Activated T-helper 1 cell treated with anti-CD3 and anti-CD28 coated beads, Interleukin-12 subunit alpha, Interleukin-12 subunit beta, Interleukin-2, Interleukin-4 antibody, amounts not matched to agents 30 ng/mL and 10 ng/mL and 1 ng/mL, durations not matched to agents 14 hours and 24 hours and 36 hours (primary cell): ENCODE measurements around the gene PPP2R5E. TPM values are rescaled to one million over a fixed set of nuclear protein-coding genes. Genes with fewer than 3 reads are reported as not detected.
A peak's percentile ranks its signal among the peaks of the same experiment; 100 is the strongest.

ENCODE experiments used
- DNase-seq: peaks from one replicate; pipeline ENCODE4 v3.0.0; 2021; ENCODE audit warnings: low spot score
- H3K27ac Mint-ChIP-seq: one replicate; pipeline ENCODE4 v1.8.0; 2021; ENCODE audit warnings: mild to moderate bottlenecking, mixed read lengths
- H3K27me3 Mint-ChIP-seq: one replicate; pipeline ENCODE4 v1.8.0; 2022; ENCODE audit warnings: mild to moderate bottlenecking, moderate library complexity, mixed read lengths; ENCODE audit not compliant: insufficient read depth
- H3K36me3 Mint-ChIP-seq: one replicate; pipeline ENCODE4 v1.8.0; 2021; ENCODE audit warnings: low read depth, mixed read lengths
- H3K4me1 Mint-ChIP-seq: one replicate; pipeline ENCODE4 v1.8.0; 2021; ENCODE audit warnings: low read depth, mixed read lengths
- H3K4me3 Mint-ChIP-seq: one replicate; pipeline ENCODE4 v1.8.0; 2021; ENCODE audit warnings: mild to moderate bottlenecking, moderate library complexity, mixed read lengths
- H3K9me3 Mint-ChIP-seq: one replicate; pipeline ENCODE4 v1.8.0; 2021; ENCODE audit warnings: mixed read lengths
- intact Hi-C: fragments of 100-400 bp; cut with micrococcal nuclease; formaldehyde crosslinking; loops from one replicate; pipeline ENCODE4 v1.15.1; 2024
- total RNA-seq: library from RNA; stranded (reverse); gene quantifications from 2 replicates; pipeline ENCODE4 v1.2.3, GENCODE V29; 2022

The PPP2R5E gene
- total RNA-seq, 1 donor from 2014 or later = 47.6 TPM

DNA sequence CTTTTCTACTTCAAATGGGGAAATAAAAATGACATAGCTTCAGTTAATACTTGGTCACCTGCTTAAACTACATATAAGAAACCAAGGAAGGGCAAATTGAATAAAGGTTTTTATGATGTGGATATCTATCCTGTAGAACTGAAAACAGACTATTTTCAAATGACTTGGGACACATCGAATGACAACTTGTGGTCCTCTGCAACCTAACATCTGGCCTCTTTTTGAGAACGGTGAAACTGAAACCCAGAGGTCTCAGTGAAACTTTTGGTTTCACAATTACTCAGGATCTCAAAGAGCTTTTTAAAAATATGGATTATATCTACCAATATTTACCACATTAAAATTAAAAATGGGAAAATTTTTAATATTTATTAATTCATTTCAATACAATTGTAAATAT lies 65.2 kb downstream of the PPP2R5E start:
- H3K27ac Mint-ChIP-seq = peak overlapping the region; percentile 57
- DNase-seq = peak; percentile 45
- H3K9me3 Mint-ChIP-seq = no peaks in the 10 kb centered on the region
- peak overlapping the region; percentile 27 for H3K4me3 Mint-ChIP-seq
- H3K4me1 Mint-ChIP-seq = peaks cover 47% of the 10 kb centered on the region
- intact Hi-C loops = loop anchor here (1.0 to 10.0 kb wide), 8 partner anchors 10 to 1027 kb away; partner anchors contain the start of genes SGPP1, WDR89, ZBTB1 and ZBTB25
- peaks cover 3% of the 10 kb centered on the region for H3K36me3 Mint-ChIP-seq
- no peaks in the 10 kb centered on the region for H3K27me3 Mint-ChIP-seq

DNA sequence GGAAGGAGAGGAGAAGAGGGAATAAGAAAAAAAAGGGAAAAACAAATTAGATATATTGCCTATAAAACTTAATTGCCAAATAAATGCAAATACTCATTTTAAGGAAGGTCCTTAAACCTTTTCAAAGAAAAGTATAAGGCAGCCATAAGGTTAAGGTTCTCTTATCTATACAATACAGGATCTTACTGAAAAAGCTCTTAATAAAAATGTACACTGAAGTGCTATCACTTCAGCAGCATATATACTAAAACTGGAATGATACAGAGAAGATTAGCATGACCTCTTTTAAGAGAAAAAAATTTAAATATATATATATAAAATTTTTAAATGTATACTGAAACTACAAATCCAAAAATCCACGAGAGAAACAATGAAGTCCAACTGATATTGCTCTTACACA lies 65.6 kb downstream of the PPP2R5E start:
- H3K36me3 Mint-ChIP-seq = peaks cover 3% of the 10 kb centered on the region
- peak overlapping the region; percentile 83 for H3K27ac Mint-ChIP-seq
- peaks cover 47% of the 10 kb centered on the region for H3K4me1 Mint-ChIP-seq
- H3K9me3 Mint-ChIP-seq = no peaks in the 10 kb centered on the region
- peak overlapping the region; percentile 47 for H3K4me3 Mint-ChIP-seq
- no peak for DNase-seq
- intact Hi-C loops = loop anchor here (5.0 to 10.0 kb wide), 2 partner anchors 250 to 1027 kb away; partner anchors contain the start of genes SGPP1, ZBTB1 and ZBTB25
- H3K27me3 Mint-ChIP-seq = no peaks in the 10 kb centered on the region

DNA sequence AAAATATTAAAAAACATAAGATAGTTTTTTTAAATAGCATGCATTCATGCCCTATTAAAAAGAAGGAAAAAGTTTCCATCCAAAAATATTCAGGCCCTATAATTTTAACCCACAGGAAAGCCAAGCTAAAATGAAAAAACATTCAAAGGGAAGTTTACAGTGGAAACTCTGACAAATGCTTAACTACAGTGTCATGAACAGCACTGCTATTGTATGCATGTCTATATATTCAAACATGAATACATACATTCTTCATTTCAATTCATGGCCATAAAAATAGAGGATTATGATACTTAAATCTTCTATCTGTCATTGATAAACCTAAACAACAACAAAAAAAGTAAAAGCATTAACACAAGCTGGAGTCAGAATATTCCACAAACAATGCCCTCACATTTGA lies 67.4 kb downstream of the PPP2R5E start:
- peaks cover 3% of the 10 kb centered on the region for H3K36me3 Mint-ChIP-seq
- no peaks in the 10 kb centered on the region for H3K27me3 Mint-ChIP-seq
- no peak for DNase-seq
- H3K4me3 Mint-ChIP-seq = peak overlapping the region; percentile 37
- intact Hi-C loops = loop anchor here (5.0 to 10.0 kb wide), 2 partner anchors 252 to 1029 kb away; partner anchors contain the start of genes SGPP1, ZBTB1 and ZBTB25
- H3K27ac Mint-ChIP-seq = peak overlapping the region; percentile 82
- H3K9me3 Mint-ChIP-seq = no peaks in the 10 kb centered on the region
- H3K4me1 Mint-ChIP-seq = peaks cover 56% of the 10 kb centered on the region

DNA sequence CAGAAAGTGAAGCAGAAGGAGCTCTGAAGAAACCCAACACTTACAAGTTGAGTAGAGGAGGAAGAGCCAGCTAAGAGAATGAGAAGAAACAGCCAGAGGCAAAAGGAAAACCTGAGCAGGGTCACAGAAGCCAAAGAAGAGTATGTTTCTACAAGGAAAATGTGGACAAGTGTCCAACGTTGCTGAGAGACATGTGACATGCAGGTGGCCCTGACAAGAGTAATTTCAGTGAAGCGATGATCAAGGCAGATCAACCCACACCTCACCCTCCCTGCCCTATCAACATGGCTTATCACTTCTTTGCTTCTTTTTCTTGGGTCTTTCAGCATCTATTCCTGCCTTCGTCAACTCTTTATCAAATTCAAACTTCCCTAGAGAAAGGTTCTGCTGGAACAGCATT lies 68.3 kb downstream of the PPP2R5E start:
- peaks cover 55% of the 10 kb centered on the region for H3K4me1 Mint-ChIP-seq
- no peak for DNase-seq
- H3K27me3 Mint-ChIP-seq = no peaks in the 10 kb centered on the region
- H3K9me3 Mint-ChIP-seq = no peaks in the 10 kb centered on the region
- H3K36me3 Mint-ChIP-seq = peaks cover 2% of the 10 kb centered on the region
- intact Hi-C loops = loop anchor here (5.0 to 10.0 kb wide), 2 partner anchors 252 to 1030 kb away; partner anchors contain the start of genes SGPP1, ZBTB1 and ZBTB25
- no peak overlapping the region for H3K27ac Mint-ChIP-seq
- no peak overlapping the region for H3K4me3 Mint-ChIP-seq

DNA sequence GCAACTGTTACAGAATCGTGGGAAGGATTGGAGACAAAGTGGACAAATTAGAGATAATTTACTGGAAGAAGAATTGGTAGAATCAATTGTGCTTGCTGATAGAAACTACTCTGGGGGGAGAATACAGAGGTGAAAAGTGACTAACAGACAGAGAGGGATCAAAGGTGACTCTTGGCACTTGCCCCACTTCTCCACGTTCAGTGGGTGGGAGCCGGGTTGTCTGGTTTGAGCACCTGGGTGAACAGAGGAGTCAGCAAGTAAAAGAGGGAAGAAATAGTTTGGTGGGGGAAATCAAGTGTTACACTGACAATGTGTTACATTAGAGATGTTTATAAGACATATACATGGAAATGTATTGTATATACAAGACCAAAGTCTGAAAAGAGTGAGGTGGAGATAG lies 69.1 kb downstream of the PPP2R5E start:
- intact Hi-C loops = loop anchor here (10.0 kb wide), 1 partner anchor 1031 kb away; the partner anchor contains the start of genes ZBTB1 and ZBTB25
- no peak overlapping the region for H3K4me3 Mint-ChIP-seq
- peaks cover 50% of the 10 kb centered on the region for H3K4me1 Mint-ChIP-seq
- no peaks in the 10 kb centered on the region for H3K27me3 Mint-ChIP-seq
- peaks cover 2% of the 10 kb centered on the region for H3K36me3 Mint-ChIP-seq
- no peak for DNase-seq
- no peaks in the 10 kb centered on the region for H3K9me3 Mint-ChIP-seq
- H3K27ac Mint-ChIP-seq = no peak overlapping the region

DNA sequence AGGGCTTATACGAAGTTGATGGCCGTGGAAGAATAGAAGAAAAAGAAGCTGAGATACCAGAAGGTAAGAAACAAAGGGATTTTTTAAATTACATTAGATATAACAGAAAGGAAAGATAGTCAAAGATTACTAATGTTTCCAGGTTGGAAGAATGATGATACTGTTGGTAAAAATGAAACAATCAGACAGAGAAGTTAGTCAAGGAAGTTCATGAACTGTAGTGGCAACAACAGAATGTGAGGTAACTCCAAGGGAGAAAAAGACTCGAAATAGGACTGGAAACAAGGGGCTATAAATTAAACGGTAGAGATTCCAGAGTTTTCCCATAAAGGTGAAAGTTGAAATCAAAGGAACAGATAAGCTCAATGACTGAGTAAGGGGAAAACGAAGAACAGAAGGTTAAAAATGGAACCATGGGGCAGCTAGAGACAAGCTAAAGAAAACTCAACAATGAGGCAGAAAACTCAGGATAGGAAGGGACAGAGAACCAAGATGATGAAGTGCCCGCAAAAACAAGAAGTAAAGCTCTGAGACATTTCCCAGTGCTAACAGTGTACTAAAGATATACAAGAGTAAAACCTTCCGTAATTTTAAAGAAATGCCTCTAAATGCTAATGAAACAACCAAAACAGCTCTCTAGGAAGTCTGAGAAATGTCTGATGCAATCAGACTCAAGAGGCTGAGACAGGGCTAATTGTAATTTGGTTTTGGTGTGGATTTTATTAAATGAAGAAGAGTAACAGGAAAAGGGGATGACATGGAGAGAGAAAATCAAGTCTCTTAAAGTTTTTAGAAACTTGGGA lies 70.0 kb downstream of the PPP2R5E start:
- no peak overlapping the region for H3K4me3 Mint-ChIP-seq
- peaks cover 50% of the 10 kb centered on the region for H3K4me1 Mint-ChIP-seq
- H3K36me3 Mint-ChIP-seq = peaks cover 3% of the 10 kb centered on the region
- DNase-seq = no peak
- H3K27ac Mint-ChIP-seq = no peak overlapping the region
- intact Hi-C loops = loop anchor here (10.0 kb wide), 1 partner anchor 1032 kb away; the partner anchor contains the start of genes ZBTB1 and ZBTB25
- H3K9me3 Mint-ChIP-seq = no peaks in the 10 kb centered on the region
- no peaks in the 10 kb centered on the region for H3K27me3 Mint-ChIP-seq

DNA sequence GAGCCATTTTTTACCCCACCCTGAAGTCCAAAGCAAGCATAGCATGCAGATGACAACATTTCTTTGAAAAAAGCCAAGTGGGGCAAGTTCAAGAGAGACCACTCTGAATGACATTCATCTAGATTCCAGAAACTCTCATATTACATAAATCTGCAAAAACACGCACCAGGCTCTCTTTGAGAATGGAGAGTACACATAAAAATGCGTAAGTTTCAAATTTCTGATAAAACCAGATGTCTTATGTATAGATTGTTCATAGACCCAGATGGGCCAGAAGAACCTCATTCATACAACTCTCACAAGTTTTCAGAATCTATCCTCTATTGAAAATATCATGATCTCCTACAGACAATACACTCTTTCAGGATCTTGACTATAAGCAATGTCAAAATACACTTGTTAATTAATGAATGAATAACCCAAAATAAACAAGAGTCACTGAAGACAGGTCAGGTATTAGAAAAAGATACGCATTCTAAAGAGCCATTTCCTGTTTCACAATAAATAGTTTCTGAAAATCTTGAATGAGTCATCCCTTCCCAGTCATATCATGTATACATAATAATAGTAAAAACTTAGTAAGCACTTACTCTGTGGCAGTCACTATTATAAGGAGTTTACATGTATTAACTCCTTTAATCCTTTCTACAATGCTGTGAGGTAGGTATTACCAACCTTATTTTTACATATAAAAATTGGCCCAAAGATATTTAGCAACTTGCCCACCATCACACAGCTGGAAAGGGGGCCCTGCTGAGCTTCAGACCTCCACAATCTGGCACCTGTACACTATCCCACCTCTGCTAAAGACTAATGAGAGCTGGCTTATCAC lies 72.0 kb downstream of the PPP2R5E start:
- H3K4me3 Mint-ChIP-seq = peak overlapping the region; percentile 46
- H3K36me3 Mint-ChIP-seq = peaks cover 4% of the 10 kb centered on the region
- peaks cover 46% of the 10 kb centered on the region for H3K4me1 Mint-ChIP-seq
- no peaks in the 10 kb centered on the region for H3K9me3 Mint-ChIP-seq
- intact Hi-C loops = loop anchor here (2.0 to 10.0 kb wide), 3 partner anchors 14 to 1034 kb away; partner anchors contain the start of genes PPP2R5E, ZBTB1 and ZBTB25
- no peak for DNase-seq
- H3K27ac Mint-ChIP-seq = peak overlapping the region; percentile 40
- no peaks in the 10 kb centered on the region for H3K27me3 Mint-ChIP-seq

DNA sequence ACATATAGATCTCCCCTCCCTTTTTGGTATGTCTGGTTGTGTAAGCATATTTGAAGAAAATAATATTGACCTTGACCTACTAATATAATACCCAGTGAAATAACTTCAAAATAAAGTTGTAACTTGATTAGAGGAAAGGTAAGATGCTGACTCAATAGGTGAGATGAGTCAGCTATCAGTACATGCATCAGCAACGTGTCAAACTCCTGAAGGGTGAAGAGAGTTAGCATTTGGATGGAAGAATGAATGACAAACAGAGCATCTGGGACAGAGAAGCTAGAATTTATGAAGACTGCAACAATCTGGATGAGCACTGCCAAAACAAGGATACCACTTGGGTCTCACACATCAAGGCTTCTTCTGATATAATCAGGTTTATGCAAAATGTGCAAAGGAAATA lies 74.9 kb downstream of the PPP2R5E start:
- Mint-ChIP-seq H3K4me1 (peaks cover 40% of the 10 kb centered on the region), H3K27me3 (no peaks in the 10 kb centered on the region), H3K36me3 (peaks cover 8% of the 10 kb centered on the region), H3K4me3 (no peak overlapping the region), H3K27ac (peak overlapping the region; percentile 0), H3K9me3 (no peaks in the 10 kb centered on the region)
- intact Hi-C loops = loop anchor here (1.0 to 2.0 kb wide), 2 partner anchors 10 to 29 kb away; no protein-coding TSS in a partner anchor
- DNase-seq = peak; percentile 7

DNA sequence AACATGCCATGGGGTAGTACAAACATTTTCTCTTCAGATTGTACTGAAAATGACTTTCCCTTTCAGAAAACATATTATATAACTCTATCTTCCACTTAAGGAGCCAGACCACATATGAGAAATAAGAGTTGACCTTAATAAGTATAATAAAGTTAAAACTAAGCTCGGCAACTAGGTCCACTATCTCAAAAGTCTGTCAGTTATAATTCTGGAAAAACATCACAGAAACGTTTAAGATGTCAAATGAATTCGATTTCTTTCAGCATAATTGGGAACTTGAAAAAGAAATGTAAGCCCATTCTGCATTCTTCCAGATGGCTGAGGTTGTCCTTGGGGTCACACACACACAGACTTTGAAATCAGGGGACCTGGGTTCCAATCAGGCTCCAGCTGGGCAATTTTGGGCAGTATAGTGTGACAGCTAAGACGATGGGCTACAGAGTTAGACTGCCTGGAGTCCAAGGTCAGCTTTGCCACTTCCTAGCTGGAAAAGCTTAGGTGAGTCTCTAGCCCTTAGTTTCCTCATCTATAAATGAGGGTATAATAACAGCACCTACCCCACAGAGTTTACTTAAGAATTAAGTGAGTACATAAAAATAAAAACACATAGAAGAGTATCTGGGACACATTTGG lies 75.6 kb downstream of the PPP2R5E start:
- Mint-ChIP-seq H3K36me3 (peaks cover 8% of the 10 kb centered on the region), H3K27me3 (no peaks in the 10 kb centered on the region), H3K9me3 (no peaks in the 10 kb centered on the region), H3K27ac (no peak overlapping the region), H3K4me3 (no peak overlapping the region), H3K4me1 (peaks cover 40% of the 10 kb centered on the region)
- no peak for DNase-seq
- intact Hi-C loops = loop anchor here (1.0 to 2.0 kb wide), 2 partner anchors 11 to 29 kb away; no protein-coding TSS in a partner anchor

DNA sequence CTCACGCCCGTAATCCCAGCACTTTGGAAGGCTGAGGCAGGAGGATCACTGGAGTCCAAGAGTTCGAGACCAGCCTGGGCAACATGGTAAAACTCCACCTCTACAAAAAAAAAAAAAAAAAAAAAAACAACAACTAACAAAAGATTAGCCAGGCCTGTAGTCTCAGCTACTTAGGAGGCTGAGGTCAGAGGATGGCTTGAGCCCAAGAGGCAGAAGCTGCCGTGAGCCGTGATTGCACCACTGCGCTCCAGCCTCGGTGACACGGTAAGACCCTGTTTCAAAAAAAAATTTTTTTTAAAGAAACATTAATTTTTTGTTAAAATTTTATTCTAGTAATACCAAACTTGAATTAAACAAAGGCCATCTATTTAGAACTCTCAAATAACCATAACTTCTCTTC lies 77.8 kb downstream of the PPP2R5E start:
- Mint-ChIP-seq H3K4me3 (no peak overlapping the region), H3K4me1 (peaks cover 26% of the 10 kb centered on the region), H3K27ac (no peak overlapping the region), H3K36me3 (peaks cover 7% of the 10 kb centered on the region), H3K27me3 (no peaks in the 10 kb centered on the region), H3K9me3 (no peaks in the 10 kb centered on the region)
- intact Hi-C loops = no loop called here
- no peak for DNase-seq

DNA sequence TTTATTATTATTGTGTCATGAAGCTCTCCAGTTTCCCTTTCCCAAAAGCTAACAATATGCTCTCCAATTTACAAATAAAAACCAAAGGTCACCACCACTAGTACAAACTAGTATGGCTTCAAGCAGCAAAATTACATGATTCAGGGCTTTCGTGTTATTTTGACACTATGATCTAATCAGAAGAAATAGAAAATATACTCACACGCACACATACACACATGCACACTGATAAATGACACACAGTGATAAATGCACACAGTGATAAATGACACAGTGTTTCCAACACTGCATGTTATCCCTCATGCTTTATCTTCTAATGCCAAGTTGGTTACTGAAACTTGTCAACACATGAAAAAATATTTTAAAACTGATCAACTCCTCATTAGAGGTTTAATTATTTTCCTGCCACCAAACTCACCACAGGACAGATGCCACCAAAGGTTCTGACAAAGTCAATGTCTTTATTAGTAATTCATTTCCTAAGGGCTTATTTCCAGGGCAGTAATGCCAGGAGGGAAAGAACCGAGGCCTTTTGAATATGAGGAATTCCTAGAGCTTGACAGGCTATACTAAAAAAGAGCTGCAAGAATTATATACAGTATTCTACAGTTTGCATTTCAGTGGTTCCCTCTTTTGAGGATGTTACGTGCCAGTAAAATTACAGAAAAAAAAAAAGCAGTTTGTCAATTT lies 82.4 kb downstream of the PPP2R5E start:
- H3K27me3 Mint-ChIP-seq = no peaks in the 10 kb centered on the region

DNA sequence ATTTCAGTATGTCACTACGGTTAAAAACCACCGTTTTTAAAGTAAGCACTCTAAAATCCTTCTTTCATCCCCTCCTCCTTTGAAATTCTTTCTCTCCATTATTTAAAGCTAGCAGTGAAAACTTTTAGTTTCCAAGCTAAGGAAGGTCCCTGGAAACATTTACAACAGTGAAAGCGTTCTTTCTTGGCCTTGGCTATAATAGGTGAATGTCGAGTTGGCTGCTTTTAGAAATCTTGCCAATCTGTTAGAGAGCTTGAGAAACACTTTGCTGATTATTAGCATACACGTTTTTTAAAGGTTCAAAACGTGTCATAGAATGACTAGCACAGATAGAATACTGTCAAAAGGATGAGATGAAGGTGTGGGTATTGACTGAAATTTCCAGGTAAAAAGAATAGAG lies 83.4 kb downstream of the PPP2R5E start:
- H3K27me3 Mint-ChIP-seq = no peaks in the 10 kb centered on the region
- DNase-seq = no peak
- peaks cover 6% of the 10 kb centered on the region for H3K36me3 Mint-ChIP-seq
- no peak overlapping the region for H3K27ac Mint-ChIP-seq
- H3K4me3 Mint-ChIP-seq = no peak overlapping the region
- no peaks in the 10 kb centered on the region for H3K9me3 Mint-ChIP-seq
- intact Hi-C loops = no loop called here
- no peaks in the 10 kb centered on the region for H3K4me1 Mint-ChIP-seq

More for the DNA sequence above, 82.4 kb downstream of the PPP2R5E start:
- no peak overlapping the region for H3K27ac Mint-ChIP-seq
- intact Hi-C loops = no loop called here
- no peaks in the 10 kb centered on the region for H3K9me3 Mint-ChIP-seq
- peaks cover 6% of the 10 kb centered on the region for H3K36me3 Mint-ChIP-seq
- H3K4me1 Mint-ChIP-seq = no peaks in the 10 kb centered on the region
- H3K4me3 Mint-ChIP-seq = no peak overlapping the region
- DNase-seq = no peak
